HEK293T (cell line): ENCODE data around the gene MAST4.

Experiments used
- FOXM1 ChIP-seq: fragments of 450-650 bp; IDR thresholded peaks from 2 replicates; pipeline ENCODE4 v1.6.1; 2017; ENCODE audit warnings: mild to moderate bottlenecking, borderline replicate concordance
- HDGF ChIP-seq: fragments of 450-650 bp; IDR thresholded peaks from 2 replicates; pipeline ENCODE4 v1.6.1; 2017; ENCODE audit warnings: antibody characterized with exemption, borderline replicate concordance
- TARDBP ChIP-seq: fragments of 450-650 bp; IDR thresholded peaks from 2 replicates; pipeline ENCODE4 v1.6.1; 2016
- ZNF384 ChIP-seq: fragments of 450-650 bp; IDR thresholded peaks from 2 replicates; pipeline ENCODE4 v1.6.1; 2016

GRCh38 chr5:67163231-67163756 is 567.1 kb downstream of the MAST4 start:
- TF ChIP-seq HDGF (no peak), FOXM1 (no peak), ZNF384 (no peak), TARDBP (no peak)
